ENCODE data around the gene BRAF.
"Not testable (repeated sequence)": the region's sequence is repeated elsewhere in the genome, so short reads cannot be mapped to it uniquely, and the experiment has no call there.

Gene BRAF

GRCh38 chr7:140928491-140929309 lies 4.0 kb upstream of the BRAF start:
- Histone ChIP-seq H3K4me1 (ENCODE audit: control insufficient read depth in 1 of 2, insufficient read depth in 1 of 2, low read depth in 1 of 2, low read length in 1 of 2) (peaks cover 7 to 9% of the 10 kb centered on the region in 2 experiments), H3K4me3 (ENCODE audit: low read depth in 1 of 2, low read length in 1 of 2) (no peak overlapping the region), H3K27ac (no peak overlapping the region), H3K36me3 (no peaks in the 10 kb centered on the region), H3K9me3 (no peaks in the 10 kb centered on the region), H3K27me3 (no peaks in the 10 kb centered on the region)
- TF ChIP-seq CTCF (IDR thresholded peaks at IDR 0.05), result no peak

- H3K4me3 ChIP-seq (ENCODE audit: low read depth in 1 of 2, low read length in 1 of 2); H3K9me3 ChIP-seq; H3K27me3 ChIP-seq; H3K27ac ChIP-seq; H3K36me3 ChIP-seq: not testable (repeated sequence)
- H3K4me1 ChIP-seq (ENCODE audit: control insufficient read depth in 1 of 2, insufficient read depth in 1 of 2, low read depth in 1 of 2, low read length in 1 of 2), result peaks cover 15 to 16% of the 10 kb centered on the region in 2 experiments
These were observed 3.2 kb upstream of the BRAF start for GRCh38 chr7:140927945-140928344.

GRCh38 chr7:140927351-140927750 lies 2.6 kb upstream of the BRAF start:
- no peaks in the 10 kb centered on the region for H3K27me3 ChIP-seq
- H3K36me3 ChIP-seq, result no peaks in the 10 kb centered on the region
- H3K4me3 ChIP-seq (ENCODE audit: low read depth in 1 of 2, low read length in 1 of 2), result no peak overlapping the region
- peaks cover 21 to 22% of the 10 kb centered on the region in 2 experiments for H3K4me1 ChIP-seq (ENCODE audit: control insufficient read depth in 1 of 2, insufficient read depth in 1 of 2, low read depth in 1 of 2, low read length in 1 of 2)
- no peak for TF ChIP-seq CTCF (IDR thresholded peaks at IDR 0.05)
- no peaks in the 10 kb centered on the region for H3K9me3 ChIP-seq
- no peak overlapping the region for H3K27ac ChIP-seq

GRCh38 chr7:140926021-140926817 lies 1.5 kb upstream of the BRAF start:
- H3K27me3 ChIP-seq, result no peaks in the 10 kb centered on the region
- no peak for TF ChIP-seq CTCF (IDR thresholded peaks at IDR 0.05)
- peak overlapping the region; percentile 97 for H3K27ac ChIP-seq
- H3K4me1 ChIP-seq (ENCODE audit: control insufficient read depth in 1 of 2, insufficient read depth in 1 of 2, low read depth in 1 of 2, low read length in 1 of 2), result peaks cover 29% of the 10 kb centered on the region in 2 experiments
- H3K4me3 ChIP-seq (ENCODE audit: low read depth in 1 of 2, low read length in 1 of 2), result peak overlapping the region in 1 of 2 experiments; percentile 78
- no peaks in the 10 kb centered on the region for H3K36me3 ChIP-seq
- no peaks in the 10 kb centered on the region for H3K9me3 ChIP-seq

GRCh38 chr7:140924019-140924820 lies 509 bp downstream of the BRAF start:
- no peak for TF ChIP-seq CTCF (IDR thresholded peaks at IDR 0.05)
- Histone ChIP-seq H3K4me1 (ENCODE audit: control insufficient read depth in 1 of 2, insufficient read depth in 1 of 2, low read depth in 1 of 2, low read length in 1 of 2) (peaks cover 29 to 33% of the 10 kb centered on the region in 2 experiments), H3K36me3 (no peaks in the 10 kb centered on the region), H3K9me3 (no peaks in the 10 kb centered on the region), H3K4me3 (ENCODE audit: low read depth in 1 of 2, low read length in 1 of 2) (peak overlapping the region; percentile 78 to 89), H3K27ac (peak overlapping the region; percentile 97), H3K27me3 (no peaks in the 10 kb centered on the region)
